Suprapubic skin (tissue), 4 donors: Measurements from ENCODE around the gene ETFA. TPM values are rescaled to one million over a fixed set of nuclear protein-coding genes. Genes with fewer than 3 reads are reported as not detected.

Experiments
- DNase-seq, 2 donors: peaks; one replicate each; pipeline ENCODE4 v3.0.0-alpha.2; 2019; ENCODE audit warnings: low spot score in 2 of 2
- H3K27ac ChIP-seq: fragments of 200-600 bp; sonication (generic); one replicate; pipeline ENCODE4 v1.5.1; 2019
- H3K27me3 ChIP-seq: fragments of 200-600 bp; sonication (generic); one replicate; pipeline ENCODE4 v1.5.1; 2019
- H3K36me3 ChIP-seq: fragments of 200-600 bp; sonication (generic); one replicate; pipeline ENCODE4 v1.5.1; 2019
- H3K4me1 ChIP-seq: fragments of 200-600 bp; sonication (generic); one replicate; pipeline ENCODE4 v1.5.1; 2019
- H3K4me3 ChIP-seq: fragments of 200-600 bp; sonication (generic); one replicate; pipeline ENCODE4 v1.5.1; 2019; ENCODE audit warnings: mild to moderate bottlenecking
- H3K9me3 ChIP-seq: fragments of 200-600 bp; sonication (generic); one replicate; pipeline ENCODE4 v1.5.1; 2019
- EP300 ChIP-seq: sonication (generic); formaldehyde crosslinking; IDR thresholded peaks from one replicate; pipeline ENCODE4 v1.6.1; 2017; ENCODE audit warnings: antibody characterized with exemption
- POLR2A ChIP-seq, 2 donors: fragments of 450-650 bp; IDR thresholded peaks; one replicate each; pipeline ENCODE4 v1.6.1; 2017; ENCODE audit warnings: antibody characterized with exemption in 2 of 2, mild to moderate bottlenecking in 2 of 2, moderate library complexity in 2 of 2
- POLR2AphosphoS5 ChIP-seq, 3 donors: sonication (generic); formaldehyde crosslinking; IDR thresholded peaks; one replicate each; pipeline ENCODE4 v1.6.1; 2017; ENCODE audit warnings: antibody characterized with exemption in 3 of 3
- WGBS: methylation state at CpG from one replicate; pipeline ENCODE4 v1.1.5; 2018; 5-methylcytosine and 5-hydroxymethylcytosine counted together
- total RNA-seq, 4 donors: library from RNA; depleted of rRNA; stranded (reverse); fragments of >200 nt; gene quantifications; one replicate each; pipeline ENCODE4 v1.1.0, GENCODE V29; 2016
- TF ChIP-seq, protein P1 (sequence below), 2 donors: fragments of 200-600 bp in 1 of 2; fragments of 450-650 bp in 1 of 2; sonication (generic) in 1 of 2; IDR thresholded peaks; one replicate each; pipeline ENCODE4 v1.5.1; 2016 to 2019; ENCODE audit warnings: antibody characterized with exemption in 2 of 2, mild to moderate bottlenecking in 1 of 2, moderate library complexity in 1 of 2

ETFA gene
- total RNA-seq, 4 donors from 2014 or later, result 63.6 to 90.1 (median 85.1) TPM

DNA sequence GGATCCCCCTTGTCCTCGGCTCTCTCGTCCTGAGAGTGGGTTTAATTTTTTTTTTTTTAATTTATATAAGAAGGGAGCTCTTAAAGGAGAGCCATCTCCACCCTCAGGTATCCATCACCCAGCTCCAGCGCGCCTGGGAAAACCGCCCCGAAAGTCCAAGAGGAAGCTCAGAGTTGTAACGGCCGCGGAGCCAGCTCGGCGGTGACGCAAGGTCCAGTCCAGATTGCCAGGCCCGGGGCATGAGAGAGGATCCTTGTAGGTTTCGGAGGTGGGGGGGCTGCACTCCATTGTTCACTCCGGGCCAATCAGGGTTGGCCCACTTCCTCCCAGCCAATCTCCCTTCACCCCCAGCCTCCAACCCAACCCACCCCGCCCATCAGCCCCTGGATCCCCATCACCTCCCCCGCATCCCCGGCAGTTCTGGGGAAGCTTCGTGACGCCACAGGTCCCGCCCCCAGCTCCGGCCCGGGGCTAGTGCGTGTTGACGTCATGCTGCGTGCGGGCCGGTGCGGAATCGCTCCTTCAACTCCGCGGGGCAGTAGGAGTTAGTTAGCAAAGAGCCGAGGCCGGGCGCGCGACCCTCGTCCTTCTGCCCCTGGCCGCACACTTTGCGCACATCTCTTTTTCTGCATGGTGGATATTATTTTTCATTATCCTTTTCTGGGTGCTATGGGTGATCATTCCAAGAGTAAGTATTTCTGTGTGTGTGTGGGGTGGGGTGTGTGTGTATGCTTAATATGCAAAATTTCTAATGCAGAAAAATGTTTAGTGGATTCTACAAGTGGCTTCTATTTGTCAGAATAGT, 25.2 kb upstream of the ETFA start, which contains the start of gene ISL2:
Gene ISL2, plus strand, starts transcription at position 520 of the 805 bp plus-strand sequence. Its CDS starts 111 bp downstream, at position 631.
- no peaks in the 10 kb centered on the region for H3K9me3 ChIP-seq
- peaks cover 60% of the 10 kb centered on the region for H3K4me1 ChIP-seq
- no peak for TF ChIP-seq POLR2AphosphoS5 (IDR thresholded peaks at IDR 0.05)
- no peak within 1 kb of the TSS for H3K27ac ChIP-seq
- no peaks in the 10 kb centered on the region for H3K36me3 ChIP-seq
- DNase-seq, result peak in 1 of 2 donors; percentile 64
- H3K4me3 ChIP-seq, result peak within 1 kb of the TSS; percentile 12
- WGBS, result 9% methylated on average over 21 of the region's 40 CpGs
- H3K27me3 ChIP-seq, result peaks cover 87% of the 10 kb centered on the region

DNA sequence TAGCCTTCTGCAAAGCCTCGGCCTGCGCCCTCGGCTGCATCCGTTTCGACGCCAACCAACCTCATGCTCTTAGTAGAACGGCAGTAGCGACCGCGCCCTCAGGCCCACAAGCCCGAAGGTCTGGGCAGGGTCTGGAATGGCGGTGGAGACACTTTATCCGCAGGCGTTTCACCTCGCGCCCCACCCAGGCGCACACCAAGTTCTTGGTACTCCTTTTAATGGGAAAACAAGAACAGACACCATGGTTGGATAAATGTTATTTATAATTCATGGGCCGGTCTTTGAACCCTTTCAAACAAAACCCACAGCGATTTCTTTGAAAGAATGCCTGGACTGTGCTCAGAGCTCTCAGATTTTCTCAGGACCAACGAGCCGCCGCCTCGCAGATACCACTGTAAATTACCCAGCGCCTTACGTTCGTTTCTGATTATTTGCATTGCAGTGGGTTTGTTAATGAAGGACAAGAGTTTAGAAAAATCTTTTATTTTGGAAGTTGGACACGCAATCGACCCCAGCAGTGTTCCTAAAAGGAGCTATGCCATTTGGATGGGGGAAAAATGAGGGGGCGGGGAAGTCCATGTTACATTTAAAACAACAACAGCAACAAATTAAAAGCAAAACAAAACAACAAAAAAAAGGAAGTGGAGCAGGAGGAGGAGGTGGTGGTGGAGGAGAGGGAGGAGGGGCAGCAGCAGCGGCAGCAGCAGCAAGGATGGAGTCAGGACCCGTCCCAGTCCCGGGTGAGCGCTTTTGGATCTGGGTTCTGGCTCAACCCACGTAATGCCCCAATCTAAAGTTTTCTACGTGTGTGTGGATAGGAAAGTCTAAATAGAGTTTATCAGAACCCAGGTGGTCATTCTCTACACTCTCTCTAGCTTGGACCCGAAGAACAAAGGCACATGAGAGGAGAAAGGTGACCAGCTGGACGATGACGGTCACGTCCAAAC, 24.3 kb upstream of the ETFA start:
- no peak for DNase-seq
- no peaks in the 10 kb centered on the region for H3K9me3 ChIP-seq
- TF ChIP-seq POLR2AphosphoS5 (IDR thresholded peaks at IDR 0.05), result no peak
- TF ChIP-seq EP300, result no peak
- TF ChIP-seq POLR2A (IDR thresholded peaks at IDR 0.05), result no peak
- TF ChIP-seq, protein P1, sequence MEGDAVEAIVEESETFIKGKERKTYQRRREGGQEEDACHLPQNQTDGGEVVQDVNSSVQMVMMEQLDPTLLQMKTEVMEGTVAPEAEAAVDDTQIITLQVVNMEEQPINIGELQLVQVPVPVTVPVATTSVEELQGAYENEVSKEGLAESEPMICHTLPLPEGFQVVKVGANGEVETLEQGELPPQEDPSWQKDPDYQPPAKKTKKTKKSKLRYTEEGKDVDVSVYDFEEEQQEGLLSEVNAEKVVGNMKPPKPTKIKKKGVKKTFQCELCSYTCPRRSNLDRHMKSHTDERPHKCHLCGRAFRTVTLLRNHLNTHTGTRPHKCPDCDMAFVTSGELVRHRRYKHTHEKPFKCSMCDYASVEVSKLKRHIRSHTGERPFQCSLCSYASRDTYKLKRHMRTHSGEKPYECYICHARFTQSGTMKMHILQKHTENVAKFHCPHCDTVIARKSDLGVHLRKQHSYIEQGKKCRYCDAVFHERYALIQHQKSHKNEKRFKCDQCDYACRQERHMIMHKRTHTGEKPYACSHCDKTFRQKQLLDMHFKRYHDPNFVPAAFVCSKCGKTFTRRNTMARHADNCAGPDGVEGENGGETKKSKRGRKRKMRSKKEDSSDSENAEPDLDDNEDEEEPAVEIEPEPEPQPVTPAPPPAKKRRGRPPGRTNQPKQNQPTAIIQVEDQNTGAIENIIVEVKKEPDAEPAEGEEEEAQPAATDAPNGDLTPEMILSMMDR (IDR thresholded peaks at IDR 0.05), result no peak
- no peak overlapping the region for H3K27ac ChIP-seq
- 12% methylated on average over 33 of the region's 39 CpGs for WGBS
- H3K27me3 ChIP-seq, result peaks cover 78% of the 10 kb centered on the region
- no peaks in the 10 kb centered on the region for H3K36me3 ChIP-seq
- peaks cover 51% of the 10 kb centered on the region for H3K4me1 ChIP-seq
- no peak overlapping the region for H3K4me3 ChIP-seq

DNA sequence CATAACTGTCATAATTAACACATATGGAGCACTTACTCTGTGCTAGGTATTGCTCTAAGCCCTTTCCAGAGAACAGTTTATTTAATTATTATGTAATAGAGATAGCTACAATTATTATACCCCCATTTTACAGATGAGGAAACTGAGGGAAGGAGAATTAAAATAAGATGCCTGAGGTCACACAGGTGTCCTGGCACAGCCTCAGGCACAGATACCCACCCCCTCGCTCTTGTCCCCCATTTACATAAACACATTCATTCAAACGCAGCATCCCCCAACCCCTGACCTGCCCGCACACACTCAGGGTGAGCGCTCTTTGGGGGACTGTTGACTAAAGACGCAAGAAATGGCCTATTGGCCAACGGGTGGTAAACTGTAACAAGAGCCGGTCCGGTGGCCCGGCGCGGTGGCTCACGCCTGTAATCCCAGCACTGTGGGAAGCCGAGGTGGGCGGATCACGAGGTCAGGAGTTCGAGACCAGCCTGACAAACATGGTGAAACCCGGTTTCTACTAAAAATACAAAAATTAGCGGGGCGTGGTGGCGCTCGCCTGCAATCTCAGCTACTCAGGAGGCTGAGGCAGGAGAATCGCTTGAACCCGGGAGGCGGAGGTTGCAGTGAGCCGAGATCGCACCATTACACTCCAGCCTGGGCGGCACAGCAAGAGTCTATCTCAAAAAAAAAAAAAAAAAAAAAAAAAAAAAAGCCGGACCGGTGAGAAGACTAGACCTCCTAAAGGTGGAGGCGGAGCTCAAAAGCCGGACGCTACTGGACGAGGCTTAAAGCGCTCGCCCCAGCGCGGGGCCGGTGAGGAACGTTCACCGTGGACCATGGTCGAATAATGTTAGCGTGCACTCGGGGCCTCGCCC, 23.4 kb upstream of the ETFA start:
- Histone ChIP-seq H3K27ac (no peak overlapping the region), H3K36me3 (no peaks in the 10 kb centered on the region), H3K4me1 (peaks cover 42% of the 10 kb centered on the region), H3K27me3 (peaks cover 75% of the 10 kb centered on the region), H3K9me3 (no peaks in the 10 kb centered on the region), H3K4me3 (no peak overlapping the region)
- no peak for TF ChIP-seq POLR2A (IDR thresholded peaks at IDR 0.05)
- no peak for TF ChIP-seq EP300
- TF ChIP-seq, protein P1 (IDR thresholded peaks at IDR 0.05), result no peak
- no peak for TF ChIP-seq POLR2AphosphoS5 (IDR thresholded peaks at IDR 0.05)
- DNase-seq, result no peak
- WGBS, result 38% methylated on average over 42 of the region's 44 CpGs

DNA sequence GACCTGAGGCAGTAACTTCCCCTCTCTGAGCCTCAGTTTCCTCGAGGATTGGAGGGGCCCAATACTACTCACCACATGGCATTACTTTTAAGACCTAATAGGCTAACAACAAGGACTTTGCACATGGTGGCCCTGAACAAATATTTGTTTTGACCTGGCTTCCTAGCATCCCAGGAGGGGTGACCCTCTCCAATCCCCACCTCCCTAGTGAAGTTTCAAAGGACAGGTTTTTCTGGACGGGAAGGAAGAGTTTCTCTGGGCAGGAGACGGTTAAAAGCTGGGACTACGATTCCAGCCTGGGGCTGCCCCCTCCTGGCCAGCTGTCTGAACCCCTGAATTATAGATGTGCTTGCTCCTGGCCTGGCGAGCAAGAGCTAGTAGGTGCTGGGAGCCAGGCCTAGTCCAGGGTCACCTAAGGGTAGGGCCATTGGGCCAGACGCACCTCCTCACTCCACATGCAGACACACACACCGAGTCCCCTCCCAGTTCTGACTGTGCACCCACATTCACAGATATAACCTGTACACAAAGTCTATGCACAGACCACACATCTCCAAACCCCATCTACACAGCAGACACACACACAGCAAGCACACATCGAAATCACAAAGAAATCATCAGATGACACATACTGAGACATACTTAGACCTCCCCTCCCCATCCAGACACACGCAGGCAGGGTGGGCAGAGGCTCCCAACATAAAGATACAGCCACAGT, 22.6 kb upstream of the ETFA start:
- no peaks in the 10 kb centered on the region for H3K36me3 ChIP-seq
- WGBS, result 60% methylated on average over 8 of the region's 9 CpGs
- peaks cover 72% of the 10 kb centered on the region for H3K27me3 ChIP-seq
- peaks cover 34% of the 10 kb centered on the region for H3K4me1 ChIP-seq
- no peak for DNase-seq
- no peaks in the 10 kb centered on the region for H3K9me3 ChIP-seq
- no peak overlapping the region for H3K27ac ChIP-seq
- H3K4me3 ChIP-seq, result no peak overlapping the region
- no peak for TF ChIP-seq POLR2AphosphoS5 (IDR thresholded peaks at IDR 0.05)
- TF ChIP-seq, protein P1 (IDR thresholded peaks at IDR 0.05), result peak in 1 of 2 donors; percentile 7

DNA sequence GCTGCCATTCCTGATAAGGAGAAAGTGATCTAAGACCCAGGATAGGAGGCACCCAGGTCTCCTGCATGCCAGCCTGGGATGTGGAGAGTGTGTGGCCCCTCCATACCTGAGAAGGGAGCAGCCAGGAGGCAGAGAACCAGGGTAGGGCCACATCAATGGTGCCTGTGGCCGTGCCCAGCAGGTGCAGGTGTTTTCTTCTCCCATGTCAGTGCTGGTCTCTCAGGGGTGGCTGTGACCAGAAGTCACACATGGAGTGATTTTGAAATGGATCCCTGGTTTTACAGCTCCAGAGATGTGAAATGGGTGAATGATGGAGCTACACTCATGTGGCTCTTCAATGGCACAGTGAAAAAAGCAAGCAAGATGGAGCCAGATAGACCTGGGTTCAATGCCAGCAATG, 22.0 kb upstream of the ETFA start:
- Histone ChIP-seq H3K4me1 (peaks cover 33% of the 10 kb centered on the region), H3K27ac (no peak overlapping the region), H3K36me3 (no peaks in the 10 kb centered on the region), H3K9me3 (no peaks in the 10 kb centered on the region), H3K4me3 (no peak overlapping the region), H3K27me3 (peaks cover 69% of the 10 kb centered on the region)
- WGBS, result no CpG with 5 or more reads among the region's 1 CpG
- no peak for DNase-seq
- no peak for TF ChIP-seq EP300
- TF ChIP-seq POLR2AphosphoS5 (IDR thresholded peaks at IDR 0.05), result no peak
- no peak for TF ChIP-seq POLR2A (IDR thresholded peaks at IDR 0.05)
- TF ChIP-seq, protein P1 (IDR thresholded peaks at IDR 0.05), result no peak
